Limb (tissue), 2 donors: ENCODE data around the gene TFG.
A peak's percentile ranks its signal among the peaks of the same experiment; 100 is the strongest.
"Not testable (repeated sequence)": the region's sequence is repeated elsewhere in the genome, so short reads cannot be mapped to it uniquely, and the experiment has no call there.

ENCODE experiments used
- DNase-seq, 2 donors: peaks; one replicate each; pipeline ENCODE4 v3.0.0-alpha.2; 2016; ENCODE audit errors: extremely low spot score in 2 of 2

The TFG gene

GRCh38 chr3:100708989-100709841 lies at the start of gene TFG:
Gene TFG, plus strand, starts transcription at chr3:100709494. Its CDS starts 4,192 bp downstream, at chr3:100713686.
- DNase-seq = peak; percentile 99 to 100

- DNase-seq = not testable (repeated sequence)
These were observed 48.0 kb upstream of the TFG start for GRCh38 chr3:100661294-100661693.

- no peak for DNase-seq
These were observed 47.0 kb upstream of the TFG start for GRCh38 chr3:100662113-100662823.

- DNase-seq = no peak
These were observed 44.1 kb upstream of the TFG start for GRCh38 chr3:100665230-100665629.

GRCh38 chr3:100666699-100667098 lies 42.6 kb upstream of the TFG start:
- not testable (repeated sequence) for DNase-seq

GRCh38 chr3:100667316-100667715 lies 42.0 kb upstream of the TFG start:
- DNase-seq = not testable (repeated sequence)

- DNase-seq = not testable (repeated sequence)
These were observed 38.3 kb upstream of the TFG start for GRCh38 chr3:100670995-100671394.

GRCh38 chr3:100681496-100681895 lies 27.8 kb upstream of the TFG start:
- no peak for DNase-seq

GRCh38 chr3:100682056-100682853 lies 27.0 kb upstream of the TFG start:
- DNase-seq = no peak

- no peak for DNase-seq
These were observed 26.2 kb upstream of the TFG start for GRCh38 chr3:100682854-100683760.

- DNase-seq = no peak
These were observed 16.1 kb upstream of the TFG start for GRCh38 chr3:100693225-100693624.

- DNase-seq = no peak
These were observed 13.6 kb upstream of the TFG start for GRCh38 chr3:100695696-100696095.

GRCh38 chr3:100696161-100696560 lies 13.1 kb upstream of the TFG start:
- no peak for DNase-seq

- no peak for DNase-seq
These were observed 12.1 kb upstream of the TFG start for GRCh38 chr3:100697172-100697571.

GRCh38 chr3:100697723-100698285 lies 11.5 kb upstream of the TFG start:
- no peak for DNase-seq

GRCh38 chr3:100698736-100699135 lies 10.6 kb upstream of the TFG start:
- no peak for DNase-seq

GRCh38 chr3:100700708-100701107 lies 8.6 kb upstream of the TFG start:
- DNase-seq = no peak

- no peak for DNase-seq
These were observed 7.0 kb upstream of the TFG start for GRCh38 chr3:100702082-100702979.

GRCh38 chr3:100702980-100703345 lies 6.3 kb upstream of the TFG start:
- no peak for DNase-seq
